SK-N-SH (cell line): ENCODE measurements around the gene IL32.

Experiments used
- CTCF ChIP-seq: fragments of 200-600 bp; sonication (generic); IDR thresholded peaks from 2 replicates; pipeline ENCODE4 v1.6.1; 2017; ENCODE audit warnings: antibody characterized with exemption, mild to moderate bottlenecking, moderate library complexity
- ELF1 ChIP-seq: IDR thresholded peaks from 2 replicates; pipeline ENCODE4 v1.4.0; 2012
- EP300 ChIP-seq, 2 experiments: IDR thresholded peaks; 2 replicates each; pipeline versions ENCODE4 v1.4.0 to v1.6.1; 2012; ENCODE audit warnings: borderline replicate concordance in 1 of 2, low read depth in 1 of 2, low read length in 1 of 2
- NRF1 ChIP-seq: IDR thresholded peaks from 2 replicates; pipeline ENCODE4 v1.6.1; 2012; ENCODE audit warnings: low read depth, mild to moderate bottlenecking, low read length
- POLR2AphosphoS5 ChIP-seq: IDR thresholded peaks from 2 replicates; pipeline ENCODE4 v1.6.1; 2012; ENCODE audit warnings: low read depth, low read length
- RFX5 ChIP-seq: IDR thresholded peaks from 2 replicates; pipeline ENCODE4 v1.6.1; 2012; ENCODE audit warnings: mild to moderate bottlenecking, improper control_type of control experiment, low read length

GRCh38 chr16:3023415-3023668 lies 42.1 kb upstream of the IL32 start:
- TF ChIP-seq EP300 (IDR thresholded peaks at IDR 0.05; ENCODE audit: borderline replicate concordance in 1 of 2, low read depth in 1 of 2, low read length in 1 of 2) (peak in 1 of 2 experiments; percentile 6; a peak in 1 of 4 replicates), CTCF (no peak), NRF1 (no peak), POLR2AphosphoS5 (no peak; the same call in 1 of the 2 replicates), ELF1 (peak; percentile 5; the same call in 1 of the 2 replicates), RFX5 (no peak)
